ENCODE data around the gene MAP3K13. TPM values are rescaled to one million over a fixed set of nuclear protein-coding genes. Genes with fewer than 3 reads are reported as not detected.

The MAP3K13 gene
- total and polyA plus RNA-seq, 2 of the 13 experiments (the other 11 are each of a cell fraction or from before 2014, with no cell fraction given), result 24.2 to 26.5 TPM

- TF ChIP-seq HES4 (CRISPR knock-in tag; IDR thresholded peaks at IDR 0.05; ENCODE audit: borderline replicate concordance) (no peak), KDM5B (CRISPR knock-in tag; IDR thresholded peaks at IDR 0.05; ENCODE audit: borderline replicate concordance) (no peak), BATF2 (CRISPR knock-in tag; IDR thresholded peaks at IDR 0.05) (no peak), AKAP8 (CRISPR knock-in tag; IDR thresholded peaks at IDR 0.05) (no peak), DNMT1 (CRISPR knock-in tag; IDR thresholded peaks at IDR 0.05) (no peak)
These were observed 15.5 kb upstream of the MAP3K13 start (continued) for GRCh38 chr3:185347399-185347798.

- H3K9me3 ChIP-seq (ENCODE audit: low read length), result no peaks in the 10 kb centered on the region
- peaks cover 0 to 10% of the 10 kb centered on the region in 2 experiments; a peak in 2 of 5 replicates for H3K36me3 ChIP-seq (replicated peaks in 1 of 2; ENCODE audit: control insufficient read depth in 1 of 2, insufficient read depth in 2 of 2, low read length in 2 of 2)
- DNase-seq (ENCODE audit: low spot score) (no peak), ATAC-seq (no peak), FAIRE-seq (no peak)
- no peaks in the 10 kb centered on the region for H3K27me3 ChIP-seq (ENCODE audit: control insufficient read depth in 1 of 2, insufficient read depth in 2 of 2, low read length in 2 of 2)
- H3K4me2 ChIP-seq (ENCODE audit: low read depth, low read length), result no peak overlapping the region
- ChIA-PET POLR2A (no interaction called here), CTCF (ENCODE audit: low intra/inter-chr PET ratio, low total read pairs) (no interaction called here)
- no peak overlapping the region for H2AFZ ChIP-seq (ENCODE audit: low read length)
- in situ Hi-C loops (cut with HindIII; ENCODE audit: extremely low pct_ligation_motif_present, low pct_unique_long_range_greater_than_20kb) (no loop called here), intact Hi-C loops (cut with micrococcal nuclease; ENCODE audit: unreplicated experiment) (no loop called here)
- H4K20me1 ChIP-seq (ENCODE audit: insufficient read depth, low read length), result no peaks in the 10 kb centered on the region
- WGBS (ENCODE audit: low lambda C conversion rate), result 98% methylated on average over 6 of the region's 6 CpGs
- BruUV-seq (replicated peaks), result no TSS peak
- no peak overlapping the region for H3K27ac ChIP-seq (ENCODE audit: extremely low read length, insufficient read depth, low read length)
- H3K4me3 ChIP-seq (replicated peaks in 1 of 3; ENCODE audit: insufficient read depth in 1 of 3, low read depth in 2 of 3, low read length in 3 of 3), result no peak overlapping the region
- no peak overlapping the region for H3K9ac ChIP-seq (ENCODE audit: insufficient read depth, low read depth, low read length)
- no peaks in the 10 kb centered on the region for H3K4me1 ChIP-seq (ENCODE audit: insufficient read depth, low read length)
- peaks cover 21% of the 10 kb centered on the region for H3K79me2 ChIP-seq (ENCODE audit: insufficient read depth, low read length)
- no peak for TF ChIP-seq HNF4A (CRISPR knock-in tag; IDR thresholded peaks at IDR 0.05)
- TF ChIP-seq, protein P1, sequence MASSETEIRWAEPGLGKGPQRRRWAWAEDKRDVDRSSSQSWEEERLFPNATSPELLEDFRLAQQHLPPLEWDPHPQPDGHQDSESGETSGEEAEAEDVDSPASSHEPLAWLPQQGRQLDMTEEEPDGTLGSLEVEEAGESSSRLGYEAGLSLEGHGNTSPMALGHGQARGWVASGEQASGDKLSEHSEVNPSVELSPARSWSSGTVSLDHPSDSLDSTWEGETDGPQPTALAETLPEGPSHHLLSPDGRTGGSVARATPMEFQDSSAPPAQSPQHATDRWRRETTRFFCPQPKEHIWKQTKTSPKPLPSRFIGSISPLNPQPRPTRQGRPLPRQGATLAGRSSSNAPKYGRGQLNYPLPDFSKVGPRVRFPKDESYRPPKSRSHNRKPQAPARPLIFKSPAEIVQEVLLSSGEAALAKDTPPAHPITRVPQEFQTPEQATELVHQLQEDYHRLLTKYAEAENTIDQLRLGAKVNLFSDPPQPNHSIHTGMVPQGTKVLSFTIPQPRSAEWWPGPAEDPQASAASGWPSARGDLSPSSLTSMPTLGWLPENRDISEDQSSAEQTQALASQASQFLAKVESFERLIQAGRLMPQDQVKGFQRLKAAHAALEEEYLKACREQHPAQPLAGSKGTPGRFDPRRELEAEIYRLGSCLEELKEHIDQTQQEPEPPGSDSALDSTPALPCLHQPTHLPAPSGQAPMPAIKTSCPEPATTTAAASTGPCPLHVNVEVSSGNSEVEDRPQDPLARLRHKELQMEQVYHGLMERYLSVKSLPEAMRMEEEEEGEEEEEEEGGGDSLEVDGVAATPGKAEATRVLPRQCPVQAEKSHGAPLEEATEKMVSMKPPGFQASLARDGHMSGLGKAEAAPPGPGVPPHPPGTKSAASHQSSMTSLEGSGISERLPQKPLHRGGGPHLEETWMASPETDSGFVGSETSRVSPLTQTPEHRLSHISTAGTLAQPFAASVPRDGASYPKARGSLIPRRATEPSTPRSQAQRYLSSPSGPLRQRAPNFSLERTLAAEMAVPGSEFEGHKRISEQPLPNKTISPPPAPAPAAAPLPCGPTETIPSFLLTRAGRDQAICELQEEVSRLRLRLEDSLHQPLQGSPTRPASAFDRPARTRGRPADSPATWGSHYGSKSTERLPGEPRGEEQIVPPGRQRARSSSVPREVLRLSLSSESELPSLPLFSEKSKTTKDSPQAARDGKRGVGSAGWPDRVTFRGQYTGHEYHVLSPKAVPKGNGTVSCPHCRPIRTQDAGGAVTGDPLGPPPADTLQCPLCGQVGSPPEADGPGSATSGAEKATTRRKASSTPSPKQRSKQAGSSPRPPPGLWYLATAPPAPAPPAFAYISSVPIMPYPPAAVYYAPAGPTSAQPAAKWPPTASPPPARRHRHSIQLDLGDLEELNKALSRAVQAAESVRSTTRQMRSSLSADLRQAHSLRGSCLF (CRISPR knock-in tag; IDR thresholded peaks at IDR 0.05; ENCODE audit: borderline replicate concordance), result no peak
- no peak for TF ChIP-seq RNF219 (CRISPR knock-in tag; IDR thresholded peaks at IDR 0.05)
- TF ChIP-seq ZBTB1 (CRISPR knock-in tag; IDR thresholded peaks at IDR 0.05; ENCODE audit: borderline replicate concordance), result no peak
- TF ChIP-seq ZNF30 (CRISPR knock-in tag; IDR thresholded peaks at IDR 0.05), result no peak
- TF ChIP-seq KDM2A (CRISPR knock-in tag; IDR thresholded peaks at IDR 0.05; ENCODE audit: borderline replicate concordance, low read depth), result no peak
- TF ChIP-seq, protein P2, sequence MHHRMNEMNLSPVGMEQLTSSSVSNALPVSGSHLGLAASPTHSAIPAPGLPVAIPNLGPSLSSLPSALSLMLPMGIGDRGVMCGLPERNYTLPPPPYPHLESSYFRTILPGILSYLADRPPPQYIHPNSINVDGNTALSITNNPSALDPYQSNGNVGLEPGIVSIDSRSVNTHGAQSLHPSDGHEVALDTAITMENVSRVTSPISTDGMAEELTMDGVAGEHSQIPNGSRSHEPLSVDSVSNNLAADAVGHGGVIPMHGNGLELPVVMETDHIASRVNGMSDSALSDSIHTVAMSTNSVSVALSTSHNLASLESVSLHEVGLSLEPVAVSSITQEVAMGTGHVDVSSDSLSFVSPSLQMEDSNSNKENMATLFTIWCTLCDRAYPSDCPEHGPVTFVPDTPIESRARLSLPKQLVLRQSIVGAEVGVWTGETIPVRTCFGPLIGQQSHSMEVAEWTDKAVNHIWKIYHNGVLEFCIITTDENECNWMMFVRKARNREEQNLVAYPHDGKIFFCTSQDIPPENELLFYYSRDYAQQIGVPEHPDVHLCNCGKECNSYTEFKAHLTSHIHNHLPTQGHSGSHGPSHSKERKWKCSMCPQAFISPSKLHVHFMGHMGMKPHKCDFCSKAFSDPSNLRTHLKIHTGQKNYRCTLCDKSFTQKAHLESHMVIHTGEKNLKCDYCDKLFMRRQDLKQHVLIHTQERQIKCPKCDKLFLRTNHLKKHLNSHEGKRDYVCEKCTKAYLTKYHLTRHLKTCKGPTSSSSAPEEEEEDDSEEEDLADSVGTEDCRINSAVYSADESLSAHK (CRISPR knock-in tag; IDR thresholded peaks at IDR 0.05; ENCODE audit: borderline replicate concordance), result no peak
- no peak for TF ChIP-seq CREB1 (IDR thresholded peaks at IDR 0.05)
- no peak for TF ChIP-seq CREB1 (CRISPR knock-in tag; IDR thresholded peaks at IDR 0.05)
These were observed 12.1 kb upstream of the MAP3K13 start for GRCh38 chr3:185350841-185351240.

Data from HepG2 (cell line).